Activated CD8-positive, alpha-beta T cell treated with anti-CD3 and anti-CD28 coated beads for 36 hours (primary cell): ENCODE data around the gene PPRC1. TPM values are rescaled to one million over a fixed set of nuclear protein-coding genes. Genes with fewer than 3 reads are reported as not detected.

ENCODE experiments used
- ATAC-seq: fragments of 200-7000 bp; cut with Tn5 transposase; one replicate; pipeline ENCODE4 v1.10.0; 2021; ENCODE audit warnings: mild to moderate bottlenecking, moderate library complexity
- CTCF ChIA-PET: fragments of 350-600 bp; sonication (Branson Sonifier 250); formaldehyde crosslinking; loops from one replicate; lab custom pipeline; 2021; ENCODE audit warnings: antibody characterized with exemption; lab: Charles Lee
- POLR2A ChIA-PET: fragments of 350-600 bp; sonication (Branson Sonifier 250); formaldehyde crosslinking; loops from one replicate; lab custom pipeline; 2021; ENCODE audit warnings: antibody characterized with exemption; lab: Charles Lee
- DNase-seq: peaks from one replicate; pipeline ENCODE4 v3.0.0-alpha.2; 2020
- H3K27ac Mint-ChIP-seq: one replicate; pipeline ENCODE4 v1.8.0; 2021; ENCODE audit warnings: mild to moderate bottlenecking, mixed read lengths
- H3K27me3 Mint-ChIP-seq: one replicate; pipeline ENCODE4 v1.8.0; 2021; ENCODE audit warnings: mixed read lengths
- H3K36me3 Mint-ChIP-seq: one replicate; pipeline ENCODE4 v1.8.0; 2021; ENCODE audit warnings: low read depth, mixed read lengths
- H3K4me1 Mint-ChIP-seq: one replicate; pipeline ENCODE4 v1.8.0; 2021; ENCODE audit warnings: low read depth, mixed read lengths
- H3K4me3 Mint-ChIP-seq: one replicate; pipeline ENCODE4 v1.8.0; 2021; ENCODE audit warnings: mild to moderate bottlenecking, moderate library complexity, mixed read lengths
- H3K9me3 Mint-ChIP-seq: one replicate; pipeline ENCODE4 v1.8.0; 2021; ENCODE audit warnings: mixed read lengths
- CTCF ChIP-seq: fragments of 200-600 bp; IDR thresholded peaks from one replicate; pipeline ENCODE4 v1.8.0; 2022; ENCODE audit warnings: antibody characterized with exemption, mild to moderate bottlenecking
- intact Hi-C: fragments of 100-400 bp; cut with micrococcal nuclease; formaldehyde crosslinking; loops from one replicate; pipeline ENCODE4 v1.10.0; 2022
- total RNA-seq, 2 experiments: library from RNA; stranded (reverse); gene quantifications; one replicate each; pipeline ENCODE4 v1.2.3, GENCODE V29; 2021

PPRC1 gene
- total RNA-seq, 2 experiments from 2014 or later = 68.6 to 72.2 TPM

GRCh38 chr10:102191956-102192355 is 59.1 kb downstream of the PPRC1 start:
- Mint-ChIP-seq H3K4me3 (no peak overlapping the region), H3K9me3 (peaks cover 10% of the 10 kb centered on the region), H3K27me3 (no peaks in the 10 kb centered on the region), H3K4me1 (peaks cover 16% of the 10 kb centered on the region), H3K36me3 (peaks cover 3% of the 10 kb centered on the region), H3K27ac (no peak overlapping the region)
- ChIA-PET CTCF (interaction anchor here (5.4 kb wide), 1 partner anchor 39 kb away, joined by 25 read pairs; no protein-coding TSS in a partner anchor), POLR2A (no interaction called here)
- DNase-seq = no peak
- no peak for TF ChIP-seq CTCF
- intact Hi-C loops = no loop called here
- no peak for ATAC-seq

GRCh38 chr10:102195296-102195870 is 62.5 kb downstream of the PPRC1 start:
- intact Hi-C loops = no loop called here
- ChIA-PET CTCF (interaction anchor here (1.4 kb wide), 1 partner anchor 35 kb away, joined by 3 read pairs; no protein-coding TSS in a partner anchor), POLR2A (no interaction called here)
- H3K4me1 Mint-ChIP-seq = peaks cover 6% of the 10 kb centered on the region
- no peak for TF ChIP-seq CTCF
- no peak overlapping the region for H3K4me3 Mint-ChIP-seq
- H3K27ac Mint-ChIP-seq = no peak overlapping the region
- ATAC-seq = no peak
- DNase-seq = no peak
- H3K27me3 Mint-ChIP-seq = no peaks in the 10 kb centered on the region
- H3K36me3 Mint-ChIP-seq = peaks cover 3% of the 10 kb centered on the region
- peaks cover 10% of the 10 kb centered on the region for H3K9me3 Mint-ChIP-seq

- H3K36me3 Mint-ChIP-seq = no peaks in the 10 kb centered on the region
- H3K9me3 Mint-ChIP-seq = peaks cover 4% of the 10 kb centered on the region
- POLR2A ChIA-PET = no interaction called here
- CTCF ChIA-PET = interaction anchor here (1.4 kb wide), 1 partner anchor 33 kb away, joined by 3 read pairs; no protein-coding TSS in a partner anchor
- intact Hi-C loops = no loop called here
- no peak overlapping the region for H3K27ac Mint-ChIP-seq
- ATAC-seq (peak; percentile 84), DNase-seq (peak; percentile 48)
- H3K4me3 Mint-ChIP-seq = no peak overlapping the region
- peaks cover 6% of the 10 kb centered on the region for H3K4me1 Mint-ChIP-seq
- no peaks in the 10 kb centered on the region for H3K27me3 Mint-ChIP-seq
- no peak for TF ChIP-seq CTCF
Observed at GRCh38 chr10:102196893-102197292, 64.1 kb downstream of the PPRC1 start.

- no peak for TF ChIP-seq CTCF
- no peak overlapping the region for H3K4me3 Mint-ChIP-seq
Observed at GRCh38 chr10:102198027-102198426, 65.2 kb downstream of the PPRC1 start.

More at GRCh38 chr10:102198027-102198426, 65.2 kb downstream of the PPRC1 start:
- POLR2A ChIA-PET = no interaction called here
- no peaks in the 10 kb centered on the region for H3K9me3 Mint-ChIP-seq
- no peaks in the 10 kb centered on the region for H3K36me3 Mint-ChIP-seq
- peaks cover 3% of the 10 kb centered on the region for H3K27me3 Mint-ChIP-seq
- peaks cover 10% of the 10 kb centered on the region for H3K4me1 Mint-ChIP-seq
- CTCF ChIA-PET = interaction anchor here (1.8 kb wide), 1 partner anchor 32 kb away, joined by 6 read pairs; no protein-coding TSS in a partner anchor
- no peak for ATAC-seq
- no peak for DNase-seq
- intact Hi-C loops = no loop called here
- H3K27ac Mint-ChIP-seq = no peak overlapping the region

Other genes starting within 250 kb of the PPRC1 start
- 10 to 100 TPM; 16.2 to 18.4 TPM for gene ARMH3, start 76.9 kb upstream of the PPRC1 start, total RNA-seq
- 10 to 100 TPM; 18.0 to 18.1 TPM for gene HPS6, start 67.7 kb upstream of the PPRC1 start, total RNA-seq
- gene LDB1, start 12.7 kb upstream of the PPRC1 start, total RNA-seq = 10 to 100 TPM; 68.5 to 70.9 TPM
- 100 to 1,000 TPM; 210 to 215 TPM for gene NOLC1, start 19.3 kb downstream of the PPRC1 start, total RNA-seq
- gene ELOVL3, start 93.3 kb downstream of the PPRC1 start, total RNA-seq = not detected
- gene PITX3, start 108.5 kb downstream of the PPRC1 start, total RNA-seq = under 1 TPM in 1 of 2 experiments, not detected in 1; 0.23 TPM
- 10 to 100 TPM; 25.4 to 28.2 TPM for gene GBF1, start 112.5 kb downstream of the PPRC1 start, total RNA-seq